ENCODE measurements around the gene PPME1. TPM values are rescaled to one million over a fixed set of nuclear protein-coding genes. Genes with fewer than 3 reads are reported as not detected.

PPME1 gene
- total RNA-seq, 1 experiment from 2014 or later: 66.2 TPM

DNA sequence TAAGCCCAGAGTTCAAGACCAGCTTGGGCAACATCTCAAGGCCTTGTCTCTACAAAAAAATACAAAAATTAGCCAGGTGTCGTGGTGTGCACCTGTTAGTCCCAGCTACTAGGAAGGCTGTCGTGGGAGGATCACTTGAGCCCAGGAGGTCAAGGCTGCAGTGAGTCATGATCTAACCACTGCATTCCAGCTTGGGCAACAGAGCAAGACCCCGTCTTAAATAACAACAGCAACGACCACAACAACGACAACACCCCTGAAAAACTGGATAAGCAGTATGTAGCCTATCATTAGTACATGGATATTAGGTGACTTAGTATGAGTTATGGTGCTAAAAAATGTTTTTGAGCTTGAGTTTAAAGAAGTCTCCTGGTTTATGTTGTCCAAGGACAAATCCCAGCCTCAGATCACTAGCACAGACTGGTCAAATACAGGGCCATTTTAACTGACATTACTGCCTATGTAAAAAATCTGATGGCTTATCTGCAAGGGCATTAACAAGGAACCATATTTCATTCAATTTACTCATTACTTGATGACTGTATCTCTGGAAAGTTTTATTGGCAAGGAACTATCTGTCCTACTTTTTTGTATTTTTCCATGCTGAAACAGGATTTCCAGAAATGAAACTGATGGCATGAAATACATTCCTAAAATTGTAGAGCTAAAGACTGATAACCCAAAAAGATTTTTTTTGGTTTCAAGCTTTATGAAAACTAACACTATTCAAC lies 23.7 kb upstream of the PPME1 start:
- peak; percentile 64 for ATAC-seq
- TF ChIP-seq EZH2phosphoT487 (IDR thresholded peaks at IDR 0.05; ENCODE audit: borderline replicate concordance, low read length) (no peak), EZH2 (IDR thresholded peaks at IDR 0.05; ENCODE audit: low read length, unreplicated experiment) (no peak), CTCF (conservative IDR thresholded peaks at IDR 0.05; ENCODE audit: low read depth, low read length) (no peak)
- Histone ChIP-seq H3K4me1 (ENCODE audit: insufficient read depth, low read length) (peaks cover 28% of the 10 kb centered on the region), H3K79me2 (ENCODE audit: low read length) (peaks cover 22% of the 10 kb centered on the region), H3K27ac (ENCODE audit: low read length) (peak overlapping the region; percentile 13), H3K9ac (ENCODE audit: low read length) (no peak overlapping the region), H2AFZ (ENCODE audit: low read length) (no peak overlapping the region), H3F3A (ENCODE audit: low read length, unreplicated experiment) (peaks cover 4% of the 10 kb centered on the region), H3K4me2 (ENCODE audit: low read length) (peak overlapping the region; percentile 24), H3K9me2 (replicated peaks; ENCODE audit: low read length) (no peaks in the 10 kb centered on the region), H3K4me3 (ENCODE audit: low read length) (no peak overlapping the region), H3K9me3 (ENCODE audit: low read length) (no peaks in the 10 kb centered on the region), H3K27me3 (ENCODE audit: low read length) (no peaks in the 10 kb centered on the region), H4K20me1 (ENCODE audit: low read length) (no peaks in the 10 kb centered on the region), H3K36me3 (ENCODE audit: low read depth, low read length) (peaks cover 5% of the 10 kb centered on the region)
- POLR2A ChIA-PET (ENCODE audit: unreplicated experiment): interaction anchor here (0.7 kb wide), 1 partner anchor 381 kb away, joined by 5 read pairs; no protein-coding TSS in a partner anchor
- intact Hi-C loops (cut with micrococcal nuclease): no loop called here
- DNase-seq: peak; percentile 69
- CTCF ChIA-PET: no interaction called here
- BruUV-seq (replicated peaks): no TSS peak

DNA sequence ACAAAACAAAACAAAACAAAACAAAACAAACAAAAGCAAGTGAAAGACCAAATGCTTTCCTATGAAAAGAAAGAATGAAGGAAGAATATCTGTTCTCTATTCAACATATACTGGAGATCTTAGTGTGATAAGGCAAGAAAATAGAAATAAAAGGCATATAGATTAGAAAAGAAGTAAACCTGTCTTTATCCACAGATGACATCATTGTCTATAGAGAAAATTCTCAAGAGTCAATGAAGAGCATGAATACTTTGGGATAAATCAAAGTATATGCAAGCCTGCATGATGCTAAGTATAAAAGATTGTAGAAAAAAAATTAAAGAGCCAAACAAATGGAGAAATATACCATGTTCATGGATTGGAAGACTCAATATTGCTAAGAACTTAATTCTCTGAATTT lies 17.9 kb upstream of the PPME1 start:
- intact Hi-C loops (cut with micrococcal nuclease): no loop called here
- Histone ChIP-seq H3F3A (ENCODE audit: low read length, unreplicated experiment) (peaks cover 14% of the 10 kb centered on the region), H3K36me3 (ENCODE audit: low read depth, low read length) (peaks cover 21% of the 10 kb centered on the region), H3K79me2 (ENCODE audit: low read length) (peaks cover 66% of the 10 kb centered on the region), H4K20me1 (ENCODE audit: low read length) (no peaks in the 10 kb centered on the region), H2AFZ (ENCODE audit: low read length) (no peak overlapping the region), H3K9me3 (ENCODE audit: low read length) (peaks cover 11% of the 10 kb centered on the region; the same call in 1 of the 2 replicates), H3K4me3 (ENCODE audit: low read length) (no peak overlapping the region), H3K4me1 (ENCODE audit: insufficient read depth, low read length) (peaks cover 49% of the 10 kb centered on the region), H3K9me2 (replicated peaks; ENCODE audit: low read length) (no peaks in the 10 kb centered on the region), H3K27ac (ENCODE audit: low read length) (no peak overlapping the region), H3K4me2 (ENCODE audit: low read length) (no peak overlapping the region), H3K9ac (ENCODE audit: low read length) (no peak overlapping the region), H3K27me3 (ENCODE audit: low read length) (no peaks in the 10 kb centered on the region)
- ChIA-PET POLR2A (ENCODE audit: unreplicated experiment) (no interaction called here), CTCF (no interaction called here)
- BruUV-seq (replicated peaks): no TSS peak
- DNase-seq (no peak), ATAC-seq (no peak)
- TF ChIP-seq EZH2 (IDR thresholded peaks at IDR 0.05; ENCODE audit: low read length, unreplicated experiment): no peak
- TF ChIP-seq EZH2phosphoT487 (IDR thresholded peaks at IDR 0.05; ENCODE audit: borderline replicate concordance, low read length): no peak
- TF ChIP-seq CTCF (conservative IDR thresholded peaks at IDR 0.05; ENCODE audit: low read depth, low read length): no peak

Measured in PC-3 (cell line).